CD14-positive monocyte (primary cell): ENCODE measurements around the gene CPNE9. TPM values are rescaled to one million over a fixed set of nuclear protein-coding genes. Genes with fewer than 3 reads are reported as not detected.

Source experiments
- DNase-seq, 3 donors: peaks; one replicate each; pipeline ENCODE4 v3.0.0-alpha.2; 2011 to 2022
- H2AFZ ChIP-seq: 2 replicates; pipeline ENCODE4 v1.6.0; 2012; ENCODE audit warnings: mild to moderate bottlenecking, low read depth, low read length, inconsistent platforms; ENCODE audit not compliant: insufficient read depth, poor library complexity, severe bottlenecking
- H3K27ac ChIP-seq, 2 donors: 1 replicate in 1 of 2; 2 replicates in 1 of 2; pipeline ENCODE4 v1.5.1; 2012 to 2013; ENCODE audit warnings: low read length in 2 of 2, control low read depth in 1 of 2, inconsistent platforms in 1 of 2, low read depth in 1 of 2, mild to moderate bottlenecking in 1 of 2
- H3K27me3 ChIP-seq, 2 donors: one replicate each; pipeline versions ENCODE4 v1.6.0 to v1.6.1; 2011 to 2013; ENCODE audit warnings: low read length in 2 of 2; ENCODE audit not compliant: control insufficient read depth in 2 of 2, insufficient read depth in 2 of 2
- H3K36me3 ChIP-seq, 2 donors: replicated peaks in 1 of 2; 1 replicate in 1 of 2; 2 replicates in 1 of 2; pipeline versions ENCODE4 v1.5.1 to v1.6.1; 2012 to 2013; ENCODE audit warnings: low read length in 2 of 2, control low read depth in 1 of 2, inconsistent platforms in 1 of 2, mild to moderate bottlenecking in 1 of 2; ENCODE audit not compliant: insufficient read depth in 2 of 2, control insufficient read depth in 1 of 2
- H3K4me1 ChIP-seq, 2 donors: 1 replicate in 1 of 2; 2 replicates in 1 of 2; pipeline versions ENCODE4 v1.5.1 to v1.6.1; 2012 to 2013; ENCODE audit warnings: low read length in 2 of 2, control low read depth in 1 of 2, inconsistent platforms in 1 of 2, mild to moderate bottlenecking in 1 of 2, moderate library complexity in 1 of 2; ENCODE audit not compliant: insufficient read depth in 2 of 2, control insufficient read depth in 1 of 2
- H3K4me2 ChIP-seq: replicated peaks from 2 replicates; pipeline ENCODE3; 2012; ENCODE audit warnings: low read length, moderate library complexity, mild to moderate bottlenecking; ENCODE audit not compliant: poor library complexity, severe bottlenecking; ENCODE audit errors: extremely low read depth
- H3K4me3 ChIP-seq, 3 experiments: fragments of 200-600 bp in 1 of 3; sonication (generic) in 1 of 3; replicated peaks in 1 of 3; 1 replicate in 2 of 3; 2 replicates in 1 of 3; pipeline ENCODE4 v1.5.1; 2011 to 2013; ENCODE audit warnings: low read length in 3 of 3, mild to moderate bottlenecking in 3 of 3, control low read depth in 2 of 3, low read depth in 2 of 3, inconsistent platforms in 1 of 3, moderate library complexity in 1 of 3
- H3K79me2 ChIP-seq: 2 replicates; pipeline ENCODE4 v1.6.0; 2012; ENCODE audit warnings: mild to moderate bottlenecking, control low read depth, inconsistent platforms, low read length, moderate library complexity; ENCODE audit not compliant: insufficient read depth
- H3K9ac ChIP-seq: 2 replicates; pipeline ENCODE4 v1.6.0; 2017; ENCODE audit warnings: low read length, mild to moderate bottlenecking; ENCODE audit not compliant: insufficient read depth, poor library complexity, severe bottlenecking
- H3K9me3 ChIP-seq, 2 donors: replicated peaks in 1 of 2; 1 replicate in 1 of 2; 2 replicates in 1 of 2; pipeline versions ENCODE4 v1.5.1 to v1.6.1; 2012 to 2013; ENCODE audit warnings: low read length in 2 of 2, control low read depth in 1 of 2; ENCODE audit not compliant: control insufficient read depth in 1 of 2, insufficient read depth in 1 of 2
- H4K20me1 ChIP-seq: 2 replicates; pipeline ENCODE4 v1.6.0; 2012; ENCODE audit warnings: mild to moderate bottlenecking, low read length, control low read depth, moderate library complexity; ENCODE audit not compliant: insufficient read depth
- H3K27ac Mint-ChIP-seq, 7 donors: one replicate each; pipeline ENCODE4 v1.8.0; 2020; ENCODE audit warnings: mild to moderate bottlenecking in 7 of 7, mixed read lengths in 7 of 7, moderate library complexity in 6 of 7, inconsistent platforms in 2 of 7
- H3K27me3 Mint-ChIP-seq, 3 donors: one replicate each; pipeline ENCODE4 v1.8.0; 2021 to 2022; ENCODE audit warnings: low read depth in 3 of 3, mild to moderate bottlenecking in 3 of 3, mixed read lengths in 3 of 3, moderate library complexity in 3 of 3, inconsistent platforms in 1 of 3
- H3K36me3 Mint-ChIP-seq, 2 donors: one replicate each; pipeline ENCODE4 v1.8.0; 2020; ENCODE audit warnings: mixed read lengths in 2 of 2, inconsistent platforms in 1 of 2, mild to moderate bottlenecking in 1 of 2
- H3K4me1 Mint-ChIP-seq: one replicate; pipeline ENCODE4 v1.8.0; 2020; ENCODE audit warnings: mild to moderate bottlenecking, mixed read lengths
- H3K4me3 Mint-ChIP-seq, 2 donors: one replicate each; pipeline ENCODE4 v1.8.0; 2020; ENCODE audit warnings: mild to moderate bottlenecking in 2 of 2, mixed read lengths in 2 of 2, moderate library complexity in 1 of 2
- H3K9me3 Mint-ChIP-seq, 7 donors: one replicate each; pipeline ENCODE4 v1.8.0; 2020 to 2022; ENCODE audit warnings: mixed read lengths in 7 of 7, mild to moderate bottlenecking in 6 of 7, moderate library complexity in 6 of 7, inconsistent platforms in 2 of 7
- CTCF ChIP-seq: fragments of 200-600 bp; IDR thresholded peaks from one replicate; pipeline ENCODE4 v1.8.0; 2022; ENCODE audit warnings: antibody characterized with exemption, mild to moderate bottlenecking
- WGBS: methylation state at CpG from one replicate; pipeline ENCODE4 v1.1.5; 2013; ENCODE audit warnings: missing lambda C conversion rate; ENCODE audit not compliant: insufficient coverage; 5-methylcytosine and 5-hydroxymethylcytosine counted together
- intact Hi-C, 2 donors: fragments of 100-400 bp; cut with micrococcal nuclease; formaldehyde crosslinking; loops; one replicate each; pipeline versions ENCODE4 v1.15.0 to v1.15.1; 2023
- polyA plus RNA-seq, 3 donors: library from polyadenylated mRNA; depleted of rRNA in 1 of 3; unstranded in 2 of 3; stranded (reverse) in 1 of 3; fragments of 300-500 nt in 2 of 3; fragments of >200 nt in 1 of 3; fragmentation: Illumina TruSeq in 2 of 3; gene quantifications; 1 replicate in 2 of 3; 2 replicates in 1 of 3; pipeline ENCODE4 v1.2.3, GENCODE V29; 2012 to 2021

The CPNE9 gene
- polyA plus RNA-seq, 3 donors = 0.51 to 0.55 TPM; not detected in 1

DNA sequence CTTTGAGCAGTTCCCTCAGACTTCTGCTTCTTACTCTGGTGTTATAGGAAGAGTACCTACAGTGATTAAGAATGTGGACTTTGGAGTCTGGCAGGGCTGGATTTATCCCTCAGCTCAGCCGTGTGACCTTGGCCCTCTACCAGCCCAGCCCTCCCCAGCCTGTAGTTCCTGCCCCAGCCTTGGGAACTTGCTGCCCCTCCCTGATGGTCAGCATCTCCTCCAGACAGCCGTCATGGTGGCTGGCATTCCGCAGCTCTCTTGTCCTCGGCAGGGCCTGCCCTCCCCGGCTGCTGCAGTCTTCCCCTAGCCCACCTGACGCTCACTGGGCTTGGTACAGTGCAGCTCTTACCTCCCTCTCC, 21.9 kb upstream of the CPNE9 start:
- Histone ChIP-seq H3K4me1 (no peaks in the 10 kb centered on the region), H3K4me2 (no peak overlapping the region), H2AFZ (no peak overlapping the region), H3K27ac (no peak overlapping the region), H3K36me3 (peaks cover 99 to 100% of the 10 kb centered on the region in 2 donors), H4K20me1 (peaks cover 99% of the 10 kb centered on the region), H3K4me3 (no peak overlapping the region), H3K27me3 (no peaks in the 10 kb centered on the region), H3K9ac (no peak overlapping the region), H3K9me3 (no peaks in the 10 kb centered on the region), H3K79me2 (peaks cover 3% of the 10 kb centered on the region)
- no peaks in the 10 kb centered on the region for H3K4me1 Mint-ChIP-seq
- peaks cover 98 to 100% of the 10 kb centered on the region in 2 donors for H3K36me3 Mint-ChIP-seq
- no peak for TF ChIP-seq CTCF
- no peak overlapping the region for H3K4me3 Mint-ChIP-seq
- peaks cover 0 to 5% (median 0%) of the 10 kb centered on the region in 3 donors for H3K27me3 Mint-ChIP-seq
- no peak for DNase-seq
- H3K9me3 Mint-ChIP-seq = no peaks in the 10 kb centered on the region
- H3K27ac Mint-ChIP-seq = peak overlapping the region in 1 of 7 donors; percentile 47
- 96% methylated on average over 6 of the region's 6 CpGs for WGBS
- intact Hi-C loops = no loop called here

DNA sequence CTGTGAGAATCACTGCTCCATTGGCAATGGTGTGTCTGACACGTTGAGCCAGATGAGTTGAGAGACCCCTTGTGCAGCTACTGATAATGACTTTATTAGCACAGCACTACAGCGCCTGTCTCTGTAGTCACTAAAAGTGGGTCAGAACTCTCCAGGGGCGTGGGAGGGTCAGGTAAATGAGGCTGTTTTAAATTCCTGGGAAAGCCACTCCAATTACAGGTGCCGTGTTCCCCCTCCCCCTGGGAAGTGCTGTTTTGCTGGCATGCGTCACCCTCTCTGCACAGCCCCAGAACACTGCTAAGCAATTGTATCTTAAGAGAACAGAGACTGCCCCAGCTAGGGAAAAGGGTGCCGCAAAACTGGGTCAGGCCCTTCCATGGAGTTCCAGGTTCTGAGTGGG, 21.5 kb upstream of the CPNE9 start:
- peaks cover 99% of the 10 kb centered on the region for H4K20me1 ChIP-seq
- H2AFZ ChIP-seq = no peak overlapping the region
- no peak for DNase-seq
- H3K9ac ChIP-seq = no peak overlapping the region
- Mint-ChIP-seq H3K4me3 (no peak overlapping the region), H3K27ac (no peak overlapping the region), H3K27me3 (peaks cover 0 to 5% (median 0%) of the 10 kb centered on the region in 3 donors), H3K36me3 (peaks cover 98 to 100% of the 10 kb centered on the region in 2 donors), H3K4me1 (no peaks in the 10 kb centered on the region), H3K9me3 (no peaks in the 10 kb centered on the region)
- TF ChIP-seq CTCF = no peak
- no peak overlapping the region for H3K27ac ChIP-seq
- no peaks in the 10 kb centered on the region for H3K4me1 ChIP-seq
- no peak overlapping the region for H3K4me3 ChIP-seq
- H3K4me2 ChIP-seq = no peak overlapping the region
- H3K27me3 ChIP-seq = no peaks in the 10 kb centered on the region
- 100% methylated on average over 1 of the region's 6 CpGs for WGBS
- H3K9me3 ChIP-seq = no peaks in the 10 kb centered on the region
- H3K79me2 ChIP-seq = peaks cover 3% of the 10 kb centered on the region
- peaks cover 99 to 100% of the 10 kb centered on the region in 2 donors for H3K36me3 ChIP-seq
- intact Hi-C loops = no loop called here
